HG03439 (cell line): ENCODE measurements around the gene MAJIN.
"Not testable (repeated sequence)": the region's sequence is repeated elsewhere in the genome, so short reads cannot be mapped to it uniquely, and the experiment has no call there.

Source experiments
- ATAC-seq: cut with Tn5 transposase; IDR thresholded peaks from one replicate; pipeline ENCODE4 v1.9.1; 2021; ENCODE audit warnings: mild to moderate bottlenecking, moderate library complexity; ENCODE audit not compliant: unreplicated experiment

Gene MAJIN

GRCh38 chr11:64994318-64994717, 22.4 kb upstream of the MAJIN start:
- ATAC-seq: no peak

- no peak for ATAC-seq
Measured at GRCh38 chr11:64990222-64990923, 18.5 kb upstream of the MAJIN start.

GRCh38 chr11:64989416-64989815, 17.5 kb upstream of the MAJIN start:
- ATAC-seq: no peak

GRCh38 chr11:64987998-64988854, 16.3 kb upstream of the MAJIN start:
- no peak for ATAC-seq

- ATAC-seq: not testable (repeated sequence)
Measured at GRCh38 chr11:64983339-64983738, 11.4 kb upstream of the MAJIN start.

GRCh38 chr11:64976651-64977050, 4.7 kb upstream of the MAJIN start:
- ATAC-seq: no peak

- no peak for ATAC-seq
Measured at GRCh38 chr11:64974124-64974523, 2.2 kb upstream of the MAJIN start.

- no peak for ATAC-seq
Measured at GRCh38 chr11:64970731-64971151, 1.2 kb downstream of the MAJIN start.

GRCh38 chr11:64969209-64969608, 2.7 kb downstream of the MAJIN start:
- ATAC-seq: no peak

- ATAC-seq: no peak
Measured at GRCh38 chr11:64967375-64967774, 4.5 kb downstream of the MAJIN start.

- ATAC-seq: no peak
Measured at GRCh38 chr11:64963072-64963631, 8.8 kb downstream of the MAJIN start.

GRCh38 chr11:64960719-64961118, 11.2 kb downstream of the MAJIN start:
- no peak for ATAC-seq

GRCh38 chr11:64959498-64959897, 12.4 kb downstream of the MAJIN start:
- ATAC-seq: no peak

GRCh38 chr11:64954201-64954600, 17.7 kb downstream of the MAJIN start:
- ATAC-seq: no peak

- no peak for ATAC-seq
Measured at GRCh38 chr11:64951529-64951928, 20.4 kb downstream of the MAJIN start.

GRCh38 chr11:64947208-64947814, 24.6 kb downstream of the MAJIN start:
- ATAC-seq: no peak

- ATAC-seq: no peak
Measured at GRCh38 chr11:64936539-64936938, 35.4 kb downstream of the MAJIN start.

- no peak for ATAC-seq
Measured at GRCh38 chr11:64935359-64936081, 36.4 kb downstream of the MAJIN start, which contains the start of gene GPHA2. Gene GPHA2 (minus strand): TSS chr11:64935893. CDS start chr11:64935460, 433 bp downstream.

- no peak for ATAC-seq
Measured at GRCh38 chr11:64934682-64935358, 37.1 kb downstream of the MAJIN start.
